SK-N-SH (cell line): ENCODE data around the gene POP5. TPM values are rescaled to one million over a fixed set of nuclear protein-coding genes. Genes with fewer than 3 reads are reported as not detected.

Source experiments
- CTCF ChIA-PET: fragments of 300-600, 350-600 bp; formaldehyde crosslinking; extraction: SDS; loops from one replicate; lab custom pipeline; 2021; lab: Yijun Ruan, JAX
- POLR2A ChIA-PET: fragments of 350-600 bp; sonication (Branson Sonifier 250); formaldehyde crosslinking; extraction: SDS; loops from one replicate; lab custom pipeline; 2020; ENCODE audit warnings: antibody characterized with exemption, inconsistent platforms; lab: Yijun Ruan, JAX
- DNase-seq: peaks from one replicate; pipeline ENCODE4 v3.0.0; 2012
- H2AFZ ChIP-seq: fragments of 200-600 bp; sonication (generic); 2 replicates; pipeline ENCODE4 v1.8.1; 2016; ENCODE audit warnings: antibody characterized with exemption, mild to moderate bottlenecking, low read depth
- H3F3A ChIP-seq: fragments of 200-600 bp; sonication (generic); replicated peaks from 2 replicates; pipeline ENCODE3; 2016; ENCODE audit warnings: antibody characterized with exemption, mild to moderate bottlenecking; ENCODE audit not compliant: insufficient read depth
- H3K27ac ChIP-seq, 2 experiments: fragments of 200-500 bp in 1 of 2; fragments of 200-600 bp in 1 of 2; sonication (Bioruptor generic) in 1 of 2; sonication (generic), shearing (Covaris generic) in 1 of 2; 2 replicates each; pipeline versions ENCODE4 v1.5.1 to v1.6.1; 2014 to 2016; ENCODE audit warnings: low read depth in 2 of 2, inconsistent platforms in 1 of 2, low read length in 1 of 2, mild to moderate bottlenecking in 1 of 2, mixed read lengths in 1 of 2
- H3K27me3 ChIP-seq: fragments of 200-600 bp; sonication (generic), shearing (Covaris generic); 2 replicates; pipeline ENCODE4 v1.6.1; 2016; ENCODE audit warnings: mixed run types; ENCODE audit not compliant: insufficient read depth
- H3K36me3 ChIP-seq, 2 experiments: fragments of 200-500 bp in 1 of 2; fragments of 200-600 bp in 1 of 2; sonication (Bioruptor generic) in 1 of 2; sonication (generic) in 1 of 2; replicated peaks in 1 of 2; 2 replicates each; pipeline versions ENCODE3 to v1.5.1; 2014 to 2016; ENCODE audit warnings: low read length in 1 of 2, mild to moderate bottlenecking in 1 of 2; ENCODE audit not compliant: insufficient read depth in 2 of 2, control insufficient read depth in 1 of 2
- H3K4me1 ChIP-seq, 2 experiments: fragments of 200-500 bp in 1 of 2; fragments of 200-600 bp in 1 of 2; sonication (Bioruptor generic) in 1 of 2; sonication (generic), shearing (Covaris generic) in 1 of 2; 2 replicates each; pipeline versions ENCODE4 v1.5.1 to v1.6.1; 2014 to 2016; ENCODE audit warnings: low read depth in 1 of 2, low read length in 1 of 2, mixed run types in 1 of 2; ENCODE audit not compliant: insufficient read depth in 2 of 2, control insufficient read depth in 1 of 2
- H3K4me2 ChIP-seq: fragments of 200-600 bp; sonication (generic), shearing (Covaris generic); 2 replicates; pipeline ENCODE4 v1.6.1; 2017; ENCODE audit warnings: mixed run types
- H3K4me3 ChIP-seq, 2 experiments: fragments of 200-500 bp in 1 of 2; fragments of 200-600 bp in 1 of 2; sonication (Bioruptor generic) in 1 of 2; sonication (generic), shearing (Covaris generic) in 1 of 2; 2 replicates each; pipeline versions ENCODE4 v1.5.1 to v1.8.1; 2014 to 2016; ENCODE audit warnings: low read depth in 2 of 2, inconsistent platforms in 1 of 2, low read length in 1 of 2, mild to moderate bottlenecking in 1 of 2, mixed read lengths in 1 of 2, moderate library complexity in 1 of 2
- H3K79me2 ChIP-seq: fragments of 200-600 bp; sonication (generic); 2 replicates; pipeline ENCODE4 v1.8.1; 2017; ENCODE audit warnings: mild to moderate bottlenecking; ENCODE audit not compliant: insufficient read depth
- H3K9ac ChIP-seq: fragments of 200-600 bp; sonication (generic); 2 replicates; pipeline ENCODE4 v1.6.1; 2017; ENCODE audit warnings: mixed run types
- H3K9me2 ChIP-seq: fragments of 200-600 bp; sonication (generic); 2 replicates; pipeline ENCODE4 v1.6.1; 2017; ENCODE audit warnings: mixed run types
- H3K9me3 ChIP-seq: fragments of 200-600 bp; sonication (generic); 2 replicates; pipeline ENCODE4 v1.6.1; 2017; ENCODE audit warnings: mixed run types, mild to moderate bottlenecking, moderate library complexity
- H4K20me1 ChIP-seq: fragments of 200-600 bp; sonication (generic); 2 replicates; pipeline ENCODE4 v1.6.1; 2017; ENCODE audit warnings: mild to moderate bottlenecking, mixed run types; ENCODE audit not compliant: insufficient read depth
- FOSL2 ChIP-seq: IDR thresholded peaks from 2 replicates; pipeline ENCODE4 v1.4.0; 2012; ENCODE audit warnings: low read depth, mild to moderate bottlenecking, moderate library complexity, borderline replicate concordance
- FOXJ3 ChIP-seq: sonication (generic); formaldehyde crosslinking; IDR thresholded peaks from 2 replicates; pipeline ENCODE4 v1.5.1; 2020; ENCODE audit warnings: mild to moderate bottlenecking, missing genetic modification reagents
- MEF2A ChIP-seq: IDR thresholded peaks from 2 replicates; pipeline ENCODE4 v1.4.0; 2012; ENCODE audit warnings: low read depth, borderline replicate concordance
- MXI1 ChIP-seq: IDR thresholded peaks from 2 replicates; pipeline ENCODE4 v1.6.1; 2012; ENCODE audit warnings: mild to moderate bottlenecking, low read depth, low read length, improper control_type of control experiment
- NFIC ChIP-seq: IDR thresholded peaks from 2 replicates; pipeline ENCODE4 v1.4.0; 2012; ENCODE audit warnings: borderline replicate concordance
- NRF1 ChIP-seq: IDR thresholded peaks from 2 replicates; pipeline ENCODE4 v1.6.1; 2012; ENCODE audit warnings: low read depth, mild to moderate bottlenecking, low read length
- POLR2AphosphoS5 ChIP-seq: IDR thresholded peaks from 2 replicates; pipeline ENCODE4 v1.6.1; 2012; ENCODE audit warnings: low read depth, low read length
- SMC3 ChIP-seq: IDR thresholded peaks from 2 replicates; pipeline ENCODE4 v1.6.1; 2012; ENCODE audit warnings: low read depth, low read length, improper control_type of control experiment
- TCF12 ChIP-seq: IDR thresholded peaks from 2 replicates; pipeline ENCODE4 v1.4.0; 2012
- WGBS: methylation state at CpG from one replicate; pipeline ENCODE4 v1.1.6; 2017; ENCODE audit warnings: low lambda C conversion rate; 5-methylcytosine and 5-hydroxymethylcytosine counted together
- polyA plus RNA-seq, 3 experiments: library from polyadenylated mRNA; depleted of rRNA; stranded (reverse); fragments of >200 nt; gene quantifications; 2 replicates each; pipeline ENCODE4 v1.2.3, GENCODE V29; 2012
- TF ChIP-seq, protein P1 (sequence below): fragments of 150-350 bp; IDR thresholded peaks from 2 replicates; pipeline ENCODE4 v1.6.1; 2017; ENCODE audit warnings: antibody characterized with exemption, low read length, low read depth, borderline replicate concordance
- TF ChIP-seq, protein P2 (sequence below): IDR thresholded peaks from 2 replicates; pipeline ENCODE4 v1.6.1; 2012; ENCODE audit warnings: mild to moderate bottlenecking, low read depth, low read length, moderate library complexity
- TF ChIP-seq, protein P3 (sequence below): fragments of 200-600 bp; sonication (generic); IDR thresholded peaks from 2 replicates; pipeline ENCODE4 v1.6.1; 2017; ENCODE audit warnings: antibody characterized with exemption, mild to moderate bottlenecking, moderate library complexity

The POP5 gene
- polyA plus RNA-seq, 1 of the 3 experiments (the other 2 are of a cell fraction), result 129 TPM

DNA sequence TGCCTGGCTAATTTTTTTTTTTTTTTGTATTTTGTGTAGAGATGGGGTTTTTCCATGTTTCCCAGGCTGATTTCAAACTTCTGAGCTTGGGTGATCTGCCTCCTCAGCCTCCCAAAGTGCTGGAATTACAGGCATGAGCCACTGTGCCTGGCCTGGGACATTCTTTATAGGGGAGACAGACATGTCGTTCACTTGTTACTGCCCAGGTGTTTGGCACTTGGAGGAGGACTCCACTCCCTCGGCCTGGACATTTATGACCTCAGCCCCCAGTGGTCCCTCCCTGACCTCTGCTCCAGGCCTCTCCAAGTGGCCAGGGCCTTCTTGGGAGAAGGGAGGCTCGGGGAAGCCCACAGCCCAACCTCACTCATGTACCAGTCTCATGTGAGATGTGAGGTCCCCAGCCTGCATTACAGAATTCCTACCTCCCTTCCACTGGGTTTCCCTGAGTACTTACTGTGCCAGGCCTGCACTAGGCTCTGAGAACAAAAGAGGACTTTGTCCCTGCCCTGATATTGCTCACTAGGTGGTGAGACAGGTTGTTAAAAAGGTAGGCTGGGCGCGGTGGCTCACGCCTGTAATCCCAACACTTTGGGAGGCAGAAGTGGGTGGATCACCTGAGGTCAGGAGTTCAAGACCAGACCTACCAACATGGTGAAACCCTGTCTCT lies 9.7 kb upstream of the POP5 start:
- no peak overlapping the region for H3K4me2 ChIP-seq
- H3K27ac ChIP-seq, result no peak overlapping the region
- TF ChIP-seq MEF2A (no peak), TCF12 (no peak), MXI1 (no peak), NRF1 (no peak), FOSL2 (no peak), POLR2AphosphoS5 (no peak), SMC3 (no peak)
- TF ChIP-seq, protein P1, sequence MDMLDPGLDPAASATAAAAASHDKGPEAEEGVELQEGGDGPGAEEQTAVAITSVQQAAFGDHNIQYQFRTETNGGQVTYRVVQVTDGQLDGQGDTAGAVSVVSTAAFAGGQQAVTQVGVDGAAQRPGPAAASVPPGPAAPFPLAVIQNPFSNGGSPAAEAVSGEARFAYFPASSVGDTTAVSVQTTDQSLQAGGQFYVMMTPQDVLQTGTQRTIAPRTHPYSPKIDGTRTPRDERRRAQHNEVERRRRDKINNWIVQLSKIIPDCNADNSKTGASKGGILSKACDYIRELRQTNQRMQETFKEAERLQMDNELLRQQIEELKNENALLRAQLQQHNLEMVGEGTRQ, result no peak
- no peaks in the 10 kb centered on the region for H3K9me3 ChIP-seq
- no peak overlapping the region for H3K4me3 ChIP-seq
- H2AFZ ChIP-seq, result no peak overlapping the region
- H3K27me3 ChIP-seq, result no peaks in the 10 kb centered on the region
- 73% methylated on average over 5 of the region's 6 CpGs for WGBS
- H3K36me3 ChIP-seq, result no peaks in the 10 kb centered on the region
- ChIA-PET CTCF (interaction anchor here (0.6 to 1.7 kb wide), 3 partner anchors 40 to 381 kb away, joined by 3 to 4 read pairs (median 3); no protein-coding TSS in a partner anchor), POLR2A (no interaction called here)
- no peaks in the 10 kb centered on the region for H3K4me1 ChIP-seq
- H4K20me1 ChIP-seq, result no peaks in the 10 kb centered on the region
- no peak overlapping the region for H3K9ac ChIP-seq
- DNase-seq, result no peak
- H3K79me2 ChIP-seq, result no peaks in the 10 kb centered on the region
- H3K9me2 ChIP-seq, result no peaks in the 10 kb centered on the region
- H3F3A ChIP-seq, result no peaks in the 10 kb centered on the region

DNA sequence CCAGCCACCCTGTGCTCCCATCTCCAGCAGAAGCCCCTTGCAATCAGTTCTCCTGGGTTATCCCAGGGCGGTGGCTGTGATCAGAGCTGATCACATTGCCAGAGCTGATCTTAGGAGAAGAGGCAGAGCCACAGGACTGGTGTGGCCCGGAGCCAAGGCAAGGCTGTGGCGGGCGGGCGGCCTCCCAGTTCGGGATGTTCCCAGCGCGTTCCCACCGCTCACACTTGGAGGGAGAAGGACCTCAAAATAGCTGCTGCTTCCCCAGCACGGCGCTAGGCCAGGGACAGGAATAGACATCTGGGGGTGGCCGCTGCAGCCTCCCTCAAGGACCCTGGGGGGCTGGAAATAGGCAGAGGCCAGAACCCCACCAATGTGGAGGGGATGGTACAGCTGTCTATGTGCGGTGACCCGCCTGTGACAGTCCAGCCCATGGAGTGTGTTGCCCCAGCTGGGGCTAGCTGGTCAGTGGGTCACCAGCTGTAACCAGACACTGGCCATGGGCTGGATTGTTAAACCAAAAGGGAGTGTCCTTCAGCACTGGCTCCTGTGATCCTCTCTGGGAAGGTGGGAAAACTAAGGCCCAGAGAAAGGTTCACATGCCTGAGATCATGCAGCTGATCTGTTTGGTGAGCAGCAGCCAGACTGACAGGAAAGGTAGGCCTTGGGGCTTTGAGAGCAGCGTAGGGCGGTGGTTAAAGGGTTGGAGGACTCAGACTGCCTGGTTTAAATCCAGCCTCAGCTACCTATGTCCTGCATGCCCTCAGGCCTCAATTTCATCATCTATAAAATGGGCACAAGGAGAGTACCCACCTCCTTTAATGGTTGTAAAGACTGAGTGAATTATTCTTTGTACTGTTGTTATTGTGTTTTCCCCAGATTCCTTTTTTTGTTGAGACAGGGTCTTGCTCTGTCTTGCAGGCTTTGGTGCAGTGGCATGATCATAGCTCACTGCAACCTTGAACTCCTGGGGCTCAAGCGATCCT lies 8.0 kb upstream of the POP5 start:
- Histone ChIP-seq H3K4me3 (no peak overlapping the region), H4K20me1 (no peaks in the 10 kb centered on the region), H3K27ac (no peak overlapping the region), H3F3A (no peaks in the 10 kb centered on the region), H3K27me3 (no peaks in the 10 kb centered on the region), H3K4me1 (no peaks in the 10 kb centered on the region; a peak in 1 of 4 replicates), H3K9ac (no peak overlapping the region), H3K9me3 (no peaks in the 10 kb centered on the region), H3K9me2 (no peaks in the 10 kb centered on the region), H3K36me3 (no peaks in the 10 kb centered on the region), H3K79me2 (no peaks in the 10 kb centered on the region), H2AFZ (no peak overlapping the region), H3K4me2 (no peak overlapping the region)
- WGBS, result 85% methylated on average over 14 of the region's 17 CpGs
- ChIA-PET CTCF (interaction anchor here (0.5 to 1.8 kb wide), 7 partner anchors 12 to 635 kb away, joined by 3 to 9 read pairs (median 4); no protein-coding TSS in a partner anchor), POLR2A (no interaction called here)
- TF ChIP-seq FOXJ3, result no peak
- TF ChIP-seq, protein P2, sequence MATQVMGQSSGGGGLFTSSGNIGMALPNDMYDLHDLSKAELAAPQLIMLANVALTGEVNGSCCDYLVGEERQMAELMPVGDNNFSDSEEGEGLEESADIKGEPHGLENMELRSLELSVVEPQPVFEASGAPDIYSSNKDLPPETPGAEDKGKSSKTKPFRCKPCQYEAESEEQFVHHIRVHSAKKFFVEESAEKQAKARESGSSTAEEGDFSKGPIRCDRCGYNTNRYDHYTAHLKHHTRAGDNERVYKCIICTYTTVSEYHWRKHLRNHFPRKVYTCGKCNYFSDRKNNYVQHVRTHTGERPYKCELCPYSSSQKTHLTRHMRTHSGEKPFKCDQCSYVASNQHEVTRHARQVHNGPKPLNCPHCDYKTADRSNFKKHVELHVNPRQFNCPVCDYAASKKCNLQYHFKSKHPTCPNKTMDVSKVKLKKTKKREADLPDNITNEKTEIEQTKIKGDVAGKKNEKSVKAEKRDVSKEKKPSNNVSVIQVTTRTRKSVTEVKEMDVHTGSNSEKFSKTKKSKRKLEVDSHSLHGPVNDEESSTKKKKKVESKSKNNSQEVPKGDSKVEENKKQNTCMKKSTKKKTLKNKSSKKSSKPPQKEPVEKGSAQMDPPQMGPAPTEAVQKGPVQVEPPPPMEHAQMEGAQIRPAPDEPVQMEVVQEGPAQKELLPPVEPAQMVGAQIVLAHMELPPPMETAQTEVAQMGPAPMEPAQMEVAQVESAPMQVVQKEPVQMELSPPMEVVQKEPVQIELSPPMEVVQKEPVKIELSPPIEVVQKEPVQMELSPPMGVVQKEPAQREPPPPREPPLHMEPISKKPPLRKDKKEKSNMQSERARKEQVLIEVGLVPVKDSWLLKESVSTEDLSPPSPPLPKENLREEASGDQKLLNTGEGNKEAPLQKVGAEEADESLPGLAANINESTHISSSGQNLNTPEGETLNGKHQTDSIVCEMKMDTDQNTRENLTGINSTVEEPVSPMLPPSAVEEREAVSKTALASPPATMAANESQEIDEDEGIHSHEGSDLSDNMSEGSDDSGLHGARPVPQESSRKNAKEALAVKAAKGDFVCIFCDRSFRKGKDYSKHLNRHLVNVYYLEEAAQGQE, result no peak
- no peak for TF ChIP-seq NFIC
- TF ChIP-seq, protein P3, sequence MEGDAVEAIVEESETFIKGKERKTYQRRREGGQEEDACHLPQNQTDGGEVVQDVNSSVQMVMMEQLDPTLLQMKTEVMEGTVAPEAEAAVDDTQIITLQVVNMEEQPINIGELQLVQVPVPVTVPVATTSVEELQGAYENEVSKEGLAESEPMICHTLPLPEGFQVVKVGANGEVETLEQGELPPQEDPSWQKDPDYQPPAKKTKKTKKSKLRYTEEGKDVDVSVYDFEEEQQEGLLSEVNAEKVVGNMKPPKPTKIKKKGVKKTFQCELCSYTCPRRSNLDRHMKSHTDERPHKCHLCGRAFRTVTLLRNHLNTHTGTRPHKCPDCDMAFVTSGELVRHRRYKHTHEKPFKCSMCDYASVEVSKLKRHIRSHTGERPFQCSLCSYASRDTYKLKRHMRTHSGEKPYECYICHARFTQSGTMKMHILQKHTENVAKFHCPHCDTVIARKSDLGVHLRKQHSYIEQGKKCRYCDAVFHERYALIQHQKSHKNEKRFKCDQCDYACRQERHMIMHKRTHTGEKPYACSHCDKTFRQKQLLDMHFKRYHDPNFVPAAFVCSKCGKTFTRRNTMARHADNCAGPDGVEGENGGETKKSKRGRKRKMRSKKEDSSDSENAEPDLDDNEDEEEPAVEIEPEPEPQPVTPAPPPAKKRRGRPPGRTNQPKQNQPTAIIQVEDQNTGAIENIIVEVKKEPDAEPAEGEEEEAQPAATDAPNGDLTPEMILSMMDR, result no peak
- DNase-seq, result no peak
